ENCODE results near the gene NCAPG.

The NCAPG gene

DNA sequence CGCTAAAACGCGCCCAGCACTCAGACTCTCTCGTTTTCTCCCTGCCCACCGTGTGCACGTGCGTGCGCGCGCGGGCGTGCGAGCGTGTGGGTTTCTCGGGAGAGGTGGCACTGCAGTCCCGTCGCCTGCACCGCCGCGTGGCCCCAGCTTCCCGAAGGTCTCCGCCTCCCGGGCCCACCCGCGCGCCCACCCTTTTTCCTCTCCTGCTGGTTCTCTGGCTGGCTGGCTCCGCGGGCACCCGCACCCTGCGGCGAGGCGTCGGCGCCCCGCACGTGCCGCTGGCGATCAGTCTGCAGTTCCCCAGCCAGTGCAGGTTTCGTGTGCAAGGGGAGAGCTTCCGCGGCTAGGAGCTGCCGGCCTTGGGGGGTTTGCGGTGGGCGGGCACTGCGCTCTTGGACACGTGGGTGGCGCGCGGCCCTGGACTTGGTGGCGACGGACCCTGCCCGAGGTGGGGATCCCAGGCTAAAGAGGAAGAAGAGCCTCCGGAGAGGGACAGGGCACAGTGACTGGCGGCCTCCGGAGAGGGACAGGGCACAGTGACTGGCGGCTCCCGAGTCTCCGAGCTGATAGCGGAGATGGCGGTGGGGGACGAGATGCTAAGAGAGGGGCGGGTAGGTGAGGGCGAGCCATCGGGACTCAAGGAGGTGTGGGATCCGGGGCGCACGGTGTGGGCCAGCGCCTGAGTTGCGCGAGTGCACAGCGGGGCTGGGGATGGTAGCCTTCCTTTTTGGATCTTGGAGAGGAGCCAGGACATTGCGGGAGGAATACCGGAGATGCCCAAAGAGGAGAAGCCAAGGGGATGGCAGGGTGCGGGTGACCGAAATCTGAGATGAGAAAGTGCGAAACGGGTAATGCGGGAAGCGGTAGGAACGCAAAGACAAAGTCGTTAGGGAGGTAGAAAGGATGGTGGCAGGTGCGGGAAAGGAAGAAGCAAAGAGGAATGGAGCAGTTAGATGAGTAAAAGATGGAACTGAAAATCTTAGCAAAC, 29.2 kb upstream of the NCAPG start, which contains the start of gene FAM184B:
FAM184B (minus strand) TSS at position 322 of the 988 bp plus-strand sequence. CDS start 322 bp downstream, outside the sequence.
- Mint-ChIP-seq H3K27me3 (peaks cover 23% of the 10 kb centered on the region), H3K36me3 (no peaks in the 10 kb centered on the region), H3K9me3 (no peaks in the 10 kb centered on the region), H3K4me1 (peaks cover 15% of the 10 kb centered on the region), H3K4me3 (peak within 1 kb of the TSS; percentile 3), H3K27ac (no peak within 1 kb of the TSS)

- Mint-ChIP-seq H3K27ac (no peak overlapping the region), H3K36me3 (peaks cover 6% of the 10 kb centered on the region), H3K9me3 (no peaks in the 10 kb centered on the region), H3K27me3 (peaks cover 8% of the 10 kb centered on the region), H3K4me3 (no peak overlapping the region), H3K4me1 (peaks cover 25% of the 10 kb centered on the region)
These were observed 24.9 kb upstream of the NCAPG start for GRCh38 chr4:17785858-17786257.

DNA sequence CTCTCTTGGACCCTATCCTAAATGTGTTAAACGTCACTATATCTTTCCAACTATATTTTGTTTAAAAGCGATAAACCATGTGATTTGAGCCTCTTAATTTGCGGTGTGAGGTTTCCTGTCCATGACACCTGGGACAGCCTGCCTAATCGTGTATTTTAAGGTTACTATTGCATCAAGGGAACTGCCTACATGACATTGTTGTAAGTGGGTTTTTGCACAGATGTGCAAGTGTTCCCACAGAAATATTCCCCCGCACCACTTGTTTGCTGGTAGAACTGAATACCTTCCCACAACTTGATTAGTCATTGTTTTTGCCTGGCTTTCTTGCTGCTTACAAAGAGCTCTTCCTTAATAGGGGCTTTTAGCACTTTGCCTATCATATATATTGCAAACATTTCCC, 24.2 kb upstream of the NCAPG start:
- Mint-ChIP-seq H3K27me3 (peaks cover 7% of the 10 kb centered on the region), H3K4me3 (no peak overlapping the region), H3K4me1 (peaks cover 24% of the 10 kb centered on the region), H3K9me3 (no peaks in the 10 kb centered on the region), H3K36me3 (peaks cover 6% of the 10 kb centered on the region), H3K27ac (no peak overlapping the region)

DNA sequence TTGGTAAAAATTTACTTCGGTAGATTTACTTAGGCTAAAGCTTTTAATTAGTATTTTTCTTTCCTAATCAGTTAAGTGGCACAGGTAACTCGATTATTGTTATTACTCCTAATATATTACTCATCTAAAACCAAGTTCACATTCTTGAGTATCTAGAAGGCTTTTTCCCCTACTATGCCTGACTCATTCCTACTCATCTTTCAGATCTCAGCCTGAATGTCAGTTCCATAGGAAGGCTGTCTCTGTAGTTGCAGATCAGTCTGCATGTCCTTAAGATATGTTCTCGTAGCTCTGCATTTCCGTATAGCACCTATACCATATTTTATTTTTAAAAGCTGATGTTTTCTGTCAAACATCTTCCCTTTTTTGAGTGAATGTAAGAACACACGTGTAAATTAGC, 23.5 kb upstream of the NCAPG start:
- Mint-ChIP-seq H3K27me3 (peaks cover under 1% of the 10 kb centered on the region), H3K4me3 (no peak overlapping the region), H3K27ac (no peak overlapping the region), H3K36me3 (peaks cover 7% of the 10 kb centered on the region), H3K4me1 (peaks cover 17% of the 10 kb centered on the region), H3K9me3 (no peaks in the 10 kb centered on the region)

DNA sequence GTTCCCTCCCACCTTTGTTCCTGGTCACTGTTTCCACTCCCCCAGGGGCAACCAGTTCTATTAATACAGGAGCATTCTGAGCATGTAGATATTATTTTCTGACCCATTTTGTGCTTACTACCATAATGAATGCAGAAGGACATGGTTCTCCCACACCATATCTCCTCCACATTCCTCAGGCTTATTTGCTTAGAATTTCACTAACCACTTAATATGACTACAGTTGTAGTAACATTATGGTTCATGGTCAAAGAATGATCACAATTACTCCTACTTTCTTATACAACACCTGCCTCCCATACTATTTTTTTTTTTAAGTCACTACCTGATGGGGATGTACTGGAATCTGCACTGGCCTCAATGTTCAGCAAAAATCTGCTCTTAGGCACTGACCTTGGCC, 21.8 kb upstream of the NCAPG start:
- H3K4me1 Mint-ChIP-seq = peaks cover 17% of the 10 kb centered on the region
- no peak overlapping the region for H3K4me3 Mint-ChIP-seq
- H3K9me3 Mint-ChIP-seq = no peaks in the 10 kb centered on the region
- H3K36me3 Mint-ChIP-seq = peaks cover 12% of the 10 kb centered on the region
- no peak overlapping the region for H3K27ac Mint-ChIP-seq
- H3K27me3 Mint-ChIP-seq = no peaks in the 10 kb centered on the region

DNA sequence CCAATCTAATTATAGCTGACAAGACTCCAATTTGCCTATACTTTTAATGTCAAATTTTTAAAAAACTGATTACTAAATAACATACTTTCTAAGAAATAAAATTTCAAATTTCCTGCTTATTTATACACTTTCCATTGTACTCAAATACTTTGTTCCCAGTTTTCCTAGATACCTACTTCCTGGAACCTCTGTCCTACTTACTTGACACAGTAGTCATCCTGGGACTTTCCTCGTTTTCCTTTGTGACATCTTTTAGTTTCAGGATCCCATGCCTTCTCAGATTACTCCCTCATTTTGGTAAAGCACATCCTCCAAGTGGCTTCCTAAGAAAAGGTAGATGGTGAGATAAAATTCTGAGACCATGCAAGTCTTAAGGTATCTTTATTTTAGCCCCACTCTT, 16.0 kb upstream of the NCAPG start:
- Mint-ChIP-seq H3K36me3 (peaks cover 12% of the 10 kb centered on the region), H3K27ac (no peak overlapping the region), H3K9me3 (no peaks in the 10 kb centered on the region), H3K27me3 (no peaks in the 10 kb centered on the region), H3K4me3 (no peak overlapping the region), H3K4me1 (peaks cover 8% of the 10 kb centered on the region)

- H3K27ac Mint-ChIP-seq = peak overlapping the region; percentile 30
- H3K4me1 Mint-ChIP-seq = peaks cover 22% of the 10 kb centered on the region
- no peak overlapping the region for H3K4me3 Mint-ChIP-seq
- H3K27me3 Mint-ChIP-seq = no peaks in the 10 kb centered on the region
- H3K9me3 Mint-ChIP-seq = no peaks in the 10 kb centered on the region
- peaks cover 17% of the 10 kb centered on the region for H3K36me3 Mint-ChIP-seq
These were observed 13.0 kb upstream of the NCAPG start for GRCh38 chr4:17797808-17798207.

DNA sequence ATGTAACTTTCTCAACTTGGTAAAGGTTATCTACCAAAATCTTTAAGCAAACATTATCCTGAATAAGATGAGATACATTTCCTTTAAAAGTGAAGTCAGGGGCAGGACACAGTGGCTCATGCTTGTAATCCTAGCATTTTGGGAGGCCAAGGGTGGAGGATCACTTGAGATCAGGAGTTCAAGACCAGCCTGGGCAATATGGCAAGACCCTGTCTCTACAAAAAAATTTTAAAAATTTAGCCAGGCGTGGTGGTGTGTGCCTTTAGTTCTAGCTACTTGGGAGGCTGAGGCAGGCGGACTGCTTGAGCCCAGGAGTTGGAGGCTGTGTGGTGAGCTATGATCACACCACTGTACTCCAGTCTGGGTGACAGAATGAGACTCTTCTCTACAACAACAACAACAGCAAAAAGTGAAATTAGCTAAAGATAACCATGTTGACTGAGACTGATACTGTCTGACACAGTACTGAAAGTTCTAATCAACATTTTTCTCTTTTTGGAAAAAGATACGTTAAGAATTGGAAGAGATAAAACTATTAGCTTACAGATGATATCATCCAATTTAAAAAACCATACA, 5.1 kb upstream of the NCAPG start:
- H3K9me3 Mint-ChIP-seq = no peaks in the 10 kb centered on the region
- peaks cover 13% of the 10 kb centered on the region for H3K36me3 Mint-ChIP-seq
- peak overlapping the region; percentile 36 for H3K4me3 Mint-ChIP-seq
- H3K27me3 Mint-ChIP-seq = no peaks in the 10 kb centered on the region
- H3K4me1 Mint-ChIP-seq = peaks cover 59% of the 10 kb centered on the region
- H3K27ac Mint-ChIP-seq = peak overlapping the region; percentile 59

GRCh38 chr4:17807446-17807845, 3.3 kb upstream of the NCAPG start:
- H3K27ac Mint-ChIP-seq = no peak overlapping the region
- H3K4me3 Mint-ChIP-seq = peak overlapping the region; percentile 97
- H3K27me3 Mint-ChIP-seq = no peaks in the 10 kb centered on the region
- no peaks in the 10 kb centered on the region for H3K9me3 Mint-ChIP-seq
- peaks cover 59% of the 10 kb centered on the region for H3K4me1 Mint-ChIP-seq
- H3K36me3 Mint-ChIP-seq = peaks cover 10% of the 10 kb centered on the region

DNA sequence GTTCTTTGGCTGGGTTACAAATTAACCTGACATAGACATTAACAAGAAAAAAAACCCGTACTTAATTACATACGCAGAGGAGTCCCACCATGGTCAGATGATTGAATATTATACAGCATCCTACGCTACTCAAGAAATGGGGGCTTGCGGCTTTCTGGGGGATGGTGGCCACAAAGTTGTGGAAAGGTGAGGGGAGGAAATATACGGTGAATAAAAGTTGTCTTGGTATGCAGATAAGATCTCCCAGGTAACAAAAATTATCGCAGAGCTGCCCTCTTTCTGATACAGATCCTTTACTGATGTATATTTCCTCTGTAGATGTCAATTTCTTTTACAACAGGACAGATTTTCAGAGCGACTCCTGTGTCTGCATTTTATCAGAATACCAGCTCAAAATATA, 1.1 kb upstream of the NCAPG start:
- Mint-ChIP-seq H3K27ac (peak overlapping the region; percentile 99), H3K4me3 (peak overlapping the region; percentile 97), H3K9me3 (no peaks in the 10 kb centered on the region), H3K27me3 (no peaks in the 10 kb centered on the region), H3K36me3 (peaks cover 3% of the 10 kb centered on the region), H3K4me1 (peaks cover 44% of the 10 kb centered on the region)

DNA sequence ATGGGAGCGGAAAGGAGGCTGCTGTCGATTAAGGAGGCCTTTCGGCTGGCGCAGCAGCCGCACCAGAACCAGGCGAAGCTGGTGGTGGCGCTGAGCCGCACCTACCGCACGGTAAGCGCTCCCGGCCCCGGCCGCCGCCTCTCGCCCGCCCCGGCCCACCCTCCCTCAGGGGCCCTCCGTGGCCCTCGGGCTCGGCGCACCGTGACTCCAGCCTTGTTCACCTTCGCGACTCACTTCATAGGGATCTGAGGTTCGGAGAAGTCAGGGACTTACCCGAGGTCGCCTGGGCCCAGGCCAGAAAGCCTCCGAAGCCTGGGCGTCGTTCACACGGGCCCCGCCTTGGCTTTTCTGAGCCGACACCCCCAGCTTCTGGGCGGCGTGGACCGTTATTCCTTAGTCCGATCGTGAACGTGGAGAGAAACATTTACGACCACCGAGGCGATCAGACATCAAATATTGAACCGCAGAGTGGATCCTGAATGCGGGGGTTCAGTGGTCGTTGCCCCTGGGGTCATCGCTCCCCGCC, 362 bp downstream of the NCAPG start:
- Mint-ChIP-seq H3K27me3 (no peaks in the 10 kb centered on the region), H3K9me3 (no peaks in the 10 kb centered on the region), H3K4me3 (peak overlapping the region; percentile 97), H3K27ac (peak overlapping the region; percentile 99), H3K4me1 (peaks cover 31% of the 10 kb centered on the region), H3K36me3 (peaks cover 3% of the 10 kb centered on the region)

DNA sequence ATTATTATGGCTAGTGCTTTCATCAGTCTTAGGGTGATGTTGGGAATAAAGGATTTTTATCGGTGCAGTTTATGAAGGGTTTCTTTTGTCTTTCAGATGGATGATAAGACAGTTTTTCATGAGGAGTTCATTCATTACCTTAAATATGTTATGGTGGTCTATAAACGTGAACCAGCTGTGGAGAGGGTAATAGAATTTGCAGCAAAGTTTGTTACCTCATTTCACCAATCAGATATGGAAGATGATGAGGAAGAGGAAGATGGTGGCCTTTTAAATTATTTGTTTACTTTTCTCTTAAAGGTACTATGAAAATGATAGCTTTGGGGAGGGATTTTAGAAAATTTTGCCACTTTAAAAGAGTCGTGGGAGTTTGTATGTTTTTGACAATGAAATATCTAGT, 1.3 kb downstream of the NCAPG start:
- H3K27me3 Mint-ChIP-seq = no peaks in the 10 kb centered on the region
- H3K4me1 Mint-ChIP-seq = peaks cover 22% of the 10 kb centered on the region
- H3K36me3 Mint-ChIP-seq = peaks cover 3% of the 10 kb centered on the region
- peak overlapping the region; percentile 97 for H3K4me3 Mint-ChIP-seq
- no peaks in the 10 kb centered on the region for H3K9me3 Mint-ChIP-seq
- H3K27ac Mint-ChIP-seq = no peak overlapping the region

GRCh38 chr4:17812801-17813200, 2.0 kb downstream of the NCAPG start:
- H3K27ac Mint-ChIP-seq = no peak overlapping the region
- H3K4me3 Mint-ChIP-seq = no peak overlapping the region
- H3K9me3 Mint-ChIP-seq = no peaks in the 10 kb centered on the region
- peaks cover 21% of the 10 kb centered on the region for H3K4me1 Mint-ChIP-seq
- H3K27me3 Mint-ChIP-seq = no peaks in the 10 kb centered on the region
- H3K36me3 Mint-ChIP-seq = peaks cover 3% of the 10 kb centered on the region

DNA sequence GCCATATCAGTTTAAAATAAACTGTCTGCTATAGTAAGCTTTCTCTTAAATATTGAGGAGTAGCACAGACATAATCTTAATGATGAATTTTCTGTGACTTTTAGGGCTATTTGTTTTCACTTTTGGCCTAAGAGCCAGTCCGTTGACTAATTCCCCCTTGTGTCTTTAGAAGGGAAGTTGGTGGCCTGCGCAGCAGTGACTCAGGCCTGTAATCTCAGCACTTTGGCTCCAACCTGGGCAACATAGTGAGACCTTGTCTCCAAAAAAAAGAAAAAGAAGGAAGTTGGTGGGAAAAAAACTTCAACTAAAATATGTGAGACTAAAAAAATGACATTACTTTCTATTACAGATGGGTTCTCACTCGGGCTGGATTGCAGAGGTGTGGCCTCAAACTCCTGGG, 3.4 kb downstream of the NCAPG start:
- no peaks in the 10 kb centered on the region for H3K9me3 Mint-ChIP-seq
- H3K4me3 Mint-ChIP-seq = no peak overlapping the region
- H3K27ac Mint-ChIP-seq = no peak overlapping the region
- H3K4me1 Mint-ChIP-seq = peaks cover 12% of the 10 kb centered on the region
- no peaks in the 10 kb centered on the region for H3K36me3 Mint-ChIP-seq
- H3K27me3 Mint-ChIP-seq = no peaks in the 10 kb centered on the region

GRCh38 chr4:17816142-17816541, 5.4 kb downstream of the NCAPG start:
- Mint-ChIP-seq H3K4me3 (no peak overlapping the region), H3K27ac (no peak overlapping the region)

DNA sequence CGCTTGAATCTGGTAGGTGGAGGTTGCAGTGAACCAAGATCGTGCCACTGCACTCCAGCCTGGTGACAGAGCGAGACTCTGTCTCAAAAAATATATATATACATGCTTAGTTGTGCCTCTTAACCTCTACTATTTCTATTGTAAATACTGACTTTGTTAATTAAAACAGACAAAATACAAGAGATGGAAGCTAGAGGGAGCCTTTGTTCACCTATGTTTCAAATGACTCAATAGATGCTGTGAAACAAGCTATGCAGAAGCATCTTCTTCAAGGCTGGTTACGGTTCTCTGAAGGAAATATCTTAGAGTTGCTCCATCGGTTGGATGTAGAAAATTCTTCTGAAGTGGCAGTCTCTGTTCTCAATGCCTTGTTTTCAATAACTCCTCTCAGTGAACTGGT, 6.2 kb downstream of the NCAPG start:
- Mint-ChIP-seq H3K27ac (no peak overlapping the region), H3K27me3 (no peaks in the 10 kb centered on the region), H3K4me3 (no peak overlapping the region), H3K36me3 (no peaks in the 10 kb centered on the region), H3K4me1 (peaks cover 7% of the 10 kb centered on the region), H3K9me3 (no peaks in the 10 kb centered on the region)

More at GRCh38 chr4:17816142-17816541, 5.4 kb downstream of the NCAPG start:
- Mint-ChIP-seq H3K9me3 (no peaks in the 10 kb centered on the region), H3K27me3 (no peaks in the 10 kb centered on the region), H3K4me1 (peaks cover 12% of the 10 kb centered on the region), H3K36me3 (no peaks in the 10 kb centered on the region)

Measured in activated naive CD4-positive, alpha-beta T cell treated with anti-CD3 and anti-CD28 coated beads, Interleukin-2, amount 50 U/mL, for 24 hours (primary cell).